Activated T-helper 2 cell treated with anti-CD3 and anti-CD28 coated beads, Interferon-gamma antibody, Interleukin-2, Interleukin-4, amounts not matched to agents 10 μg/mL and 5 μg/mL and 100 μg/mL, durations not matched to agents 14 hours and 24 hours and 36 hours (primary cell): ENCODE data around the gene KCNK10. TPM values are rescaled to one million over a fixed set of nuclear protein-coding genes. Genes with fewer than 3 reads are reported as not detected.

ENCODE experiments used
- DNase-seq: peaks from one replicate; pipeline ENCODE4 v3.0.0; 2021; ENCODE audit warnings: low spot score
- H3K27ac Mint-ChIP-seq: one replicate; pipeline ENCODE4 v1.8.0; 2021; ENCODE audit warnings: mixed read lengths
- H3K27me3 Mint-ChIP-seq: one replicate; pipeline ENCODE4 v1.8.0; 2021; ENCODE audit warnings: low read depth, mixed read lengths
- H3K36me3 Mint-ChIP-seq: one replicate; pipeline ENCODE4 v1.8.0; 2021; ENCODE audit warnings: low read depth, mixed read lengths
- H3K4me1 Mint-ChIP-seq: one replicate; pipeline ENCODE4 v1.8.0; 2021; ENCODE audit warnings: low read depth, mixed read lengths
- H3K4me3 Mint-ChIP-seq: one replicate; pipeline ENCODE4 v1.8.0; 2021; ENCODE audit warnings: low read depth, mild to moderate bottlenecking, moderate library complexity, mixed read lengths
- H3K9me3 Mint-ChIP-seq: one replicate; pipeline ENCODE4 v1.8.0; 2021; ENCODE audit warnings: mixed read lengths
- intact Hi-C: fragments of 100-400 bp; cut with micrococcal nuclease; formaldehyde crosslinking; loops from one replicate; pipeline ENCODE4 v1.15.1; 2023
- total RNA-seq: library from RNA; stranded (reverse); gene quantifications from 2 replicates; pipeline ENCODE4 v1.2.3, GENCODE V29; 2022

Gene KCNK10
- total RNA-seq, 1 donor from 2014 or later: not detected

- Mint-ChIP-seq H3K27me3 (peaks cover 49% of the 10 kb centered on the region), H3K4me3 (no peak overlapping the region), H3K4me1 (peaks cover 2% of the 10 kb centered on the region), H3K36me3 (no peaks in the 10 kb centered on the region), H3K9me3 (no peaks in the 10 kb centered on the region), H3K27ac (no peak overlapping the region)
- DNase-seq: no peak
- intact Hi-C loops: no loop called here
Measured at GRCh38 chr14:88327497-88327896, 4.4 kb upstream of the KCNK10 start.

GRCh38 chr14:88326352-88327103 lies 3.5 kb upstream of the KCNK10 start:
- Mint-ChIP-seq H3K27ac (no peak overlapping the region), H3K27me3 (peaks cover 49% of the 10 kb centered on the region), H3K9me3 (no peaks in the 10 kb centered on the region), H3K4me1 (peaks cover 2% of the 10 kb centered on the region), H3K4me3 (no peak overlapping the region), H3K36me3 (no peaks in the 10 kb centered on the region)
- no peak for DNase-seq
- intact Hi-C loops: no loop called here

- Mint-ChIP-seq H3K36me3 (no peaks in the 10 kb centered on the region), H3K9me3 (no peaks in the 10 kb centered on the region), H3K27me3 (peaks cover 49% of the 10 kb centered on the region), H3K27ac (no peak overlapping the region), H3K4me1 (peaks cover 2% of the 10 kb centered on the region), H3K4me3 (no peak overlapping the region)
- DNase-seq: no peak
- intact Hi-C loops: no loop called here
Measured at GRCh38 chr14:88325883-88326282, 2.8 kb upstream of the KCNK10 start.

GRCh38 chr14:88324930-88325329 lies 1.9 kb upstream of the KCNK10 start:
- intact Hi-C loops: no loop called here
- H3K4me3 Mint-ChIP-seq: no peak overlapping the region
- peaks cover 49% of the 10 kb centered on the region for H3K27me3 Mint-ChIP-seq
- H3K4me1 Mint-ChIP-seq: peaks cover 2% of the 10 kb centered on the region
- no peak for DNase-seq
- H3K36me3 Mint-ChIP-seq: no peaks in the 10 kb centered on the region
- H3K9me3 Mint-ChIP-seq: no peaks in the 10 kb centered on the region
- no peak overlapping the region for H3K27ac Mint-ChIP-seq

- intact Hi-C loops: no loop called here
- no peaks in the 10 kb centered on the region for H3K36me3 Mint-ChIP-seq
- H3K27ac Mint-ChIP-seq: no peak overlapping the region
- no peak for DNase-seq
- peaks cover 2% of the 10 kb centered on the region for H3K4me1 Mint-ChIP-seq
- no peak overlapping the region for H3K4me3 Mint-ChIP-seq
- no peaks in the 10 kb centered on the region for H3K9me3 Mint-ChIP-seq
- H3K27me3 Mint-ChIP-seq: peaks cover 49% of the 10 kb centered on the region
Measured at GRCh38 chr14:88324491-88324890, 1.4 kb upstream of the KCNK10 start.

GRCh38 chr14:88323523-88324199 lies 592 bp upstream of the KCNK10 start:
- Mint-ChIP-seq H3K27me3 (peaks cover 46% of the 10 kb centered on the region), H3K9me3 (no peaks in the 10 kb centered on the region), H3K4me3 (peak overlapping the region; percentile 43), H3K36me3 (no peaks in the 10 kb centered on the region), H3K27ac (no peak overlapping the region), H3K4me1 (peaks cover 2% of the 10 kb centered on the region)
- intact Hi-C loops: no loop called here
- DNase-seq: no peak

GRCh38 chr14:88322504-88323085 lies 474 bp downstream of the KCNK10 start:
- peaks cover 39% of the 10 kb centered on the region for H3K27me3 Mint-ChIP-seq
- H3K4me3 Mint-ChIP-seq: no peak overlapping the region
- H3K36me3 Mint-ChIP-seq: no peaks in the 10 kb centered on the region
- H3K4me1 Mint-ChIP-seq: peaks cover 2% of the 10 kb centered on the region
- DNase-seq: no peak
- no peak overlapping the region for H3K27ac Mint-ChIP-seq
- intact Hi-C loops: no loop called here
- no peaks in the 10 kb centered on the region for H3K9me3 Mint-ChIP-seq

- peaks cover 33% of the 10 kb centered on the region for H3K27me3 Mint-ChIP-seq
- H3K4me1 Mint-ChIP-seq: peaks cover 2% of the 10 kb centered on the region
- H3K9me3 Mint-ChIP-seq: no peaks in the 10 kb centered on the region
- no peak overlapping the region for H3K27ac Mint-ChIP-seq
- DNase-seq: no peak
- intact Hi-C loops: no loop called here
- no peaks in the 10 kb centered on the region for H3K36me3 Mint-ChIP-seq
- no peak overlapping the region for H3K4me3 Mint-ChIP-seq
Measured at GRCh38 chr14:88321692-88322503, 1.2 kb downstream of the KCNK10 start.

GRCh38 chr14:88318406-88318805 lies 4.7 kb downstream of the KCNK10 start:
- no peaks in the 10 kb centered on the region for H3K36me3 Mint-ChIP-seq
- intact Hi-C loops: no loop called here
- no peak overlapping the region for H3K4me3 Mint-ChIP-seq
- DNase-seq: no peak
- no peaks in the 10 kb centered on the region for H3K9me3 Mint-ChIP-seq
- H3K27ac Mint-ChIP-seq: no peak overlapping the region
- peaks cover 2% of the 10 kb centered on the region for H3K27me3 Mint-ChIP-seq
- no peaks in the 10 kb centered on the region for H3K4me1 Mint-ChIP-seq

- Mint-ChIP-seq H3K4me3 (no peak overlapping the region), H3K9me3 (no peaks in the 10 kb centered on the region), H3K4me1 (no peaks in the 10 kb centered on the region), H3K27me3 (peaks cover 2% of the 10 kb centered on the region), H3K27ac (no peak overlapping the region), H3K36me3 (no peaks in the 10 kb centered on the region)
- no peak for DNase-seq
- intact Hi-C loops: no loop called here
Measured at GRCh38 chr14:88316521-88316920, 6.5 kb downstream of the KCNK10 start.

- H3K27me3 Mint-ChIP-seq: no peaks in the 10 kb centered on the region
Measured at GRCh38 chr14:88312257-88312656, 10.8 kb downstream of the KCNK10 start.

GRCh38 chr14:88311780-88312179 lies 11.3 kb downstream of the KCNK10 start:
- Mint-ChIP-seq H3K9me3 (no peaks in the 10 kb centered on the region), H3K36me3 (no peaks in the 10 kb centered on the region), H3K27me3 (no peaks in the 10 kb centered on the region), H3K4me1 (no peaks in the 10 kb centered on the region), H3K27ac (no peak overlapping the region), H3K4me3 (no peak overlapping the region)
- intact Hi-C loops: no loop called here
- no peak for DNase-seq

More at GRCh38 chr14:88312257-88312656, 10.8 kb downstream of the KCNK10 start:
- Mint-ChIP-seq H3K4me1 (no peaks in the 10 kb centered on the region), H3K27ac (no peak overlapping the region), H3K9me3 (no peaks in the 10 kb centered on the region), H3K36me3 (no peaks in the 10 kb centered on the region), H3K4me3 (no peak overlapping the region)
- DNase-seq: no peak
- intact Hi-C loops: no loop called here
